Measurements from ENCODE around the gene BEND7.

DNA sequence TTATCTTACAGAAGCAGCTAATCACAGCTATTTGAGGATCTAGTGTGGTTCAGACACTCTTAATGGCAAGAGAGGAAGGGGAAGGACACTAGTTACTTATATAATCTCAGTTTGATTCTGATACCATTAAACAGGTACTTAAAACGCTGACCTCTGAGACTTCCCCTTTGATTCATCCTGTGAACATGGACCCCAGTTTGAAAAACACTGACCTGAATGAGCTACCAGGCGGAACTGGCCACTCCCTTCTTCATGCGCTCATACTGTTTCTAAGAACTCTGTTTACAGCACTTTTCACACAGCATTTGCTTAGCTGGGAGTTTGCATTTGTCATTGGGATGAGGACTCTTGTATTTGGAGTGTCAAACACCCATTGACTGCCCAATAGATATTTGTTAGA is 45.7 kb downstream of the BEND7 start:
- TF ChIP-seq, protein P1, sequence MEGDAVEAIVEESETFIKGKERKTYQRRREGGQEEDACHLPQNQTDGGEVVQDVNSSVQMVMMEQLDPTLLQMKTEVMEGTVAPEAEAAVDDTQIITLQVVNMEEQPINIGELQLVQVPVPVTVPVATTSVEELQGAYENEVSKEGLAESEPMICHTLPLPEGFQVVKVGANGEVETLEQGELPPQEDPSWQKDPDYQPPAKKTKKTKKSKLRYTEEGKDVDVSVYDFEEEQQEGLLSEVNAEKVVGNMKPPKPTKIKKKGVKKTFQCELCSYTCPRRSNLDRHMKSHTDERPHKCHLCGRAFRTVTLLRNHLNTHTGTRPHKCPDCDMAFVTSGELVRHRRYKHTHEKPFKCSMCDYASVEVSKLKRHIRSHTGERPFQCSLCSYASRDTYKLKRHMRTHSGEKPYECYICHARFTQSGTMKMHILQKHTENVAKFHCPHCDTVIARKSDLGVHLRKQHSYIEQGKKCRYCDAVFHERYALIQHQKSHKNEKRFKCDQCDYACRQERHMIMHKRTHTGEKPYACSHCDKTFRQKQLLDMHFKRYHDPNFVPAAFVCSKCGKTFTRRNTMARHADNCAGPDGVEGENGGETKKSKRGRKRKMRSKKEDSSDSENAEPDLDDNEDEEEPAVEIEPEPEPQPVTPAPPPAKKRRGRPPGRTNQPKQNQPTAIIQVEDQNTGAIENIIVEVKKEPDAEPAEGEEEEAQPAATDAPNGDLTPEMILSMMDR (IDR thresholded peaks at IDR 0.05): no peak
- TF ChIP-seq POLR2A (IDR thresholded peaks at IDR 0.05) (no peak), EP300 (IDR thresholded peaks at IDR 0.05) (no peak), POLR2AphosphoS5 (IDR thresholded peaks at IDR 0.05) (no peak)
